HEK293 (cell line): ENCODE data around the gene IP6K2.
"Not testable (repeated sequence)": the region's sequence is repeated elsewhere in the genome, so short reads cannot be mapped to it uniquely, and the experiment has no call there.

Experiments used
- CTCF ChIA-PET: fragments of 350-600 bp; formaldehyde crosslinking; extraction: SDS; loops from one replicate; lab custom pipeline; 2021; ENCODE audit warnings: antibody characterized with exemption; lab: Yijun Ruan, JAX
- POLR2A ChIA-PET: fragments of 300-600 bp; formaldehyde crosslinking; extraction: SDS; loops from one replicate; lab custom pipeline; 2020; ENCODE audit warnings: antibody characterized with exemption, inconsistent platforms; lab: Yijun Ruan, JAX
- H3K27ac ChIP-seq: fragments of 200-500 bp; sonication (Bioruptor generic); 2 replicates; pipeline ENCODE4 v1.5.1; 2014; ENCODE audit warnings: low read depth, low read length, control low read depth, inconsistent platforms; ENCODE audit errors: extremely low read depth
- H3K36me3 ChIP-seq, 2 experiments: fragments of 200-500 bp in 1 of 2; sonication (Bioruptor generic) in 1 of 2; 1 replicate in 1 of 2; 2 replicates in 1 of 2; pipeline ENCODE4 v1.5.1; 2014 to 2017; ENCODE audit warnings: inconsistent platforms in 2 of 2, low read length in 2 of 2; ENCODE audit not compliant: control insufficient read depth in 2 of 2, insufficient read depth in 1 of 2
- H3K4me1 ChIP-seq: fragments of 200-500 bp; sonication (Bioruptor generic); 2 replicates; pipeline ENCODE4 v1.5.1; 2014; ENCODE audit warnings: mild to moderate bottlenecking, low read length, inconsistent platforms; ENCODE audit not compliant: control insufficient read depth, insufficient read depth
- H3K4me3 ChIP-seq: 2 replicates; pipeline ENCODE4 v1.5.1; 2011; ENCODE audit warnings: low read depth, mild to moderate bottlenecking, control low read depth, low read length, moderate library complexity
- H3K9me3 ChIP-seq: fragments of 200-500 bp; sonication (Bioruptor generic); 2 replicates; pipeline ENCODE4 v1.5.1; 2014; ENCODE audit warnings: low read depth, low read length, inconsistent platforms; ENCODE audit not compliant: control insufficient read depth, insufficient read depth
- GLIS2 ChIP-seq: fragments of 450-650 bp; formaldehyde crosslinking; IDR thresholded peaks from 2 replicates; pipeline ENCODE4 v1.5.1; 2016; ENCODE audit warnings: missing biosample characterization, missing genetic modification characterization
- PRDM10 ChIP-seq: fragments of 450-650 bp; formaldehyde crosslinking; IDR thresholded peaks from 2 replicates; pipeline ENCODE4 v1.5.1; 2016; ENCODE audit warnings: missing biosample characterization, missing genetic modification characterization
- PRDM4 ChIP-seq: fragments of 450-650 bp; formaldehyde crosslinking; IDR thresholded peaks from 2 replicates; pipeline ENCODE4 v1.5.1; 2017; ENCODE audit warnings: missing biosample characterization, missing genetic modification characterization
- WT1 ChIP-seq: fragments of 450-650 bp; formaldehyde crosslinking; IDR thresholded peaks from 2 replicates; pipeline ENCODE4 v1.5.1; 2016; ENCODE audit warnings: missing biosample characterization, missing genetic modification characterization
- YY2 ChIP-seq: fragments of 450-650 bp; formaldehyde crosslinking; IDR thresholded peaks from 2 replicates; pipeline ENCODE4 v1.5.1; 2016; ENCODE audit warnings: missing biosample characterization, missing genetic modification characterization
- ZBTB26 ChIP-seq: fragments of 450-650 bp; formaldehyde crosslinking; optimal IDR thresholded peaks from 2 replicates; pipeline ENCODE3; 2016; ENCODE audit warnings: missing biosample characterization, mild to moderate bottlenecking, missing genetic modification characterization
- ZBTB6 ChIP-seq: fragments of 450-650 bp; formaldehyde crosslinking; IDR thresholded peaks from 2 replicates; pipeline ENCODE4 v1.5.1; 2017; ENCODE audit warnings: missing biosample characterization, missing genetic modification characterization
- ZIC2 ChIP-seq: fragments of 450-650 bp; formaldehyde crosslinking; IDR thresholded peaks from 2 replicates; pipeline ENCODE4 v1.5.1; 2016; ENCODE audit warnings: missing biosample characterization, missing genetic modification characterization
- ZNF121 ChIP-seq: fragments of 450-650 bp; formaldehyde crosslinking; IDR thresholded peaks from 2 replicates; pipeline ENCODE4 v1.5.1; 2016; ENCODE audit warnings: missing biosample characterization, missing genetic modification characterization
- ZNF362 ChIP-seq: fragments of 450-650 bp; formaldehyde crosslinking; IDR thresholded peaks from 2 replicates; pipeline ENCODE4 v1.5.1; 2016; ENCODE audit warnings: missing biosample characterization, missing genetic modification characterization
- ZNF391 ChIP-seq: fragments of 450-650 bp; formaldehyde crosslinking; IDR thresholded peaks from 2 replicates; pipeline ENCODE4 v1.5.1; 2016; ENCODE audit warnings: low read depth, missing biosample characterization, missing genetic modification characterization, borderline replicate concordance
- ZNF501 ChIP-seq: fragments of 450-650 bp; formaldehyde crosslinking; IDR thresholded peaks from 2 replicates; pipeline ENCODE4 v1.5.1; 2016; ENCODE audit warnings: missing biosample characterization, missing genetic modification characterization
- ZNF514 ChIP-seq: fragments of 450-650 bp; formaldehyde crosslinking; IDR thresholded peaks from 2 replicates; pipeline ENCODE4 v1.5.1; 2016; ENCODE audit warnings: missing biosample characterization, missing genetic modification characterization
- ZNF555 ChIP-seq: fragments of 450-650 bp; formaldehyde crosslinking; conservative IDR thresholded peaks from 2 replicates; pipeline ENCODE4 v1.5.1; 2017; ENCODE audit warnings: missing biosample characterization, mild to moderate bottlenecking, missing genetic modification characterization, inconsistent platforms
- ZNF660 ChIP-seq: fragments of 450-650 bp; IDR thresholded peaks from 2 replicates; pipeline ENCODE4 v1.5.1; 2018; ENCODE audit warnings: missing biosample characterization, mild to moderate bottlenecking, missing genetic modification characterization
- ZNF670 ChIP-seq: fragments of 450-650 bp; formaldehyde crosslinking; IDR thresholded peaks from 2 replicates; pipeline ENCODE4 v1.5.1; 2016; ENCODE audit warnings: missing biosample characterization, missing genetic modification characterization, low read depth
- ZNF701 ChIP-seq: fragments of 450-650 bp; formaldehyde crosslinking; IDR thresholded peaks from 2 replicates; pipeline ENCODE4 v1.5.1; 2016; ENCODE audit warnings: missing biosample characterization, missing genetic modification characterization

Gene IP6K2

GRCh38 chr3:48759991-48760540, 43.0 kb upstream of the IP6K2 start:
- CTCF ChIA-PET, result interaction anchor here (0.7 to 0.8 kb wide), 3 partner anchors 20 to 100 kb away, joined by 3 to 4 read pairs (median 3); no protein-coding TSS in a partner anchor
- H3K9me3 ChIP-seq, H3K4me1 ChIP-seq, H3K27ac ChIP-seq, POLR2A ChIA-PET, H3K4me3 ChIP-seq: not testable (repeated sequence)
- peaks cover 0 to 15% of the 10 kb centered on the region in 2 experiments; a peak in 2 of 3 replicates for H3K36me3 ChIP-seq

- POLR2A ChIA-PET, H3K9me3 ChIP-seq, H3K4me3 ChIP-seq, H3K4me1 ChIP-seq, H3K36me3 ChIP-seq, H3K27ac ChIP-seq: not testable (repeated sequence)
- CTCF ChIA-PET, result interaction anchor here (0.7 to 0.8 kb wide), 2 partner anchors 19 to 62 kb away, joined by 3 to 4 read pairs; no protein-coding TSS in a partner anchor
Observed at GRCh38 chr3:48759531-48759930, 42.5 kb upstream of the IP6K2 start.

- Histone ChIP-seq H3K4me1 (no peaks in the 10 kb centered on the region), H3K4me3 (no peak overlapping the region), H3K9me3 (no peaks in the 10 kb centered on the region), H3K27ac (no peak overlapping the region), H3K36me3 (peaks cover 0 to 5% of the 10 kb centered on the region in 2 experiments; a peak in 2 of 3 replicates)
- CTCF ChIA-PET, result no interaction called here
- POLR2A ChIA-PET, result no interaction called here
- TF ChIP-seq ZNF514 (tag by site-specific recombination) (no peak), WT1 (tag by site-specific recombination) (no peak), YY2 (tag by site-specific recombination) (no peak), ZNF501 (tag by site-specific recombination) (no peak), PRDM10 (tag by site-specific recombination) (no peak), ZNF555 (tag by site-specific recombination) (no peak), GLIS2 (tag by site-specific recombination) (no peak), ZNF660 (tag by site-specific recombination) (no peak), ZNF362 (no peak), ZNF670 (tag by site-specific recombination) (no peak), ZNF391 (no peak), ZBTB26 (tag by site-specific recombination) (no peak), ZNF121 (no peak), ZIC2 (tag by site-specific recombination) (no peak), PRDM4 (no peak), ZNF701 (tag by site-specific recombination) (no peak), ZBTB6 (tag by site-specific recombination) (no peak)
Observed at GRCh38 chr3:48759071-48759470, 42.0 kb upstream of the IP6K2 start.
